Neuronal stem cell (in vitro differentiated cells): Measurements from ENCODE around the gene KDM5B.

ENCODE experiments used
- DNase-seq: peaks from one replicate; pipeline ENCODE4 v3.0.0-alpha.2; 2013; ENCODE audit warnings: low spot score
- H2AFZ ChIP-seq: one replicate; pipeline ENCODE4 v1.6.1; 2013; ENCODE audit warnings: mild to moderate bottlenecking, low read length, inconsistent platforms
- H2AK5ac ChIP-seq: 2 replicates; pipeline ENCODE4 v1.6.1; 2013; ENCODE audit warnings: low read depth, mild to moderate bottlenecking, inconsistent platforms, low read length, moderate library complexity, mixed read lengths
- H2BK120ac ChIP-seq: 2 replicates; pipeline ENCODE4 v1.6.1; 2013; ENCODE audit warnings: low read depth, mild to moderate bottlenecking, inconsistent platforms, low read length, moderate library complexity, mixed read lengths
- H2BK12ac ChIP-seq: one replicate; pipeline ENCODE4 v1.6.1; 2013; ENCODE audit warnings: low read length, inconsistent platforms
- H2BK15ac ChIP-seq: 2 replicates; pipeline ENCODE4 v1.6.1; 2013; ENCODE audit warnings: mild to moderate bottlenecking, low read length, inconsistent platforms, mixed read lengths
- H2BK5ac ChIP-seq: one replicate; pipeline ENCODE4 v1.6.1; 2013; ENCODE audit warnings: inconsistent platforms, mild to moderate bottlenecking, low read length, moderate library complexity
- H3K14ac ChIP-seq: one replicate; pipeline ENCODE4 v1.6.1; 2013; ENCODE audit warnings: low read length, inconsistent platforms
- H3K18ac ChIP-seq: 2 replicates; pipeline ENCODE4 v1.6.1; 2013; ENCODE audit warnings: low read length, inconsistent platforms
- H3K23ac ChIP-seq: 2 replicates; pipeline ENCODE4 v1.6.1; 2013; ENCODE audit warnings: low read depth, mild to moderate bottlenecking, mixed read lengths, low read length, inconsistent platforms; ENCODE audit not compliant: poor library complexity
- H3K27ac ChIP-seq: replicated peaks from 3 replicates; pipeline ENCODE4 v1.5.1; 2013; ENCODE audit warnings: low read length, inconsistent platforms
- H3K27me3 ChIP-seq, 3 experiments: 2 replicates each; pipeline ENCODE4 v1.6.1; 2013; ENCODE audit warnings: low read length in 3 of 3, mild to moderate bottlenecking in 2 of 3, inconsistent platforms in 1 of 3, low read depth in 1 of 3, mixed read lengths in 1 of 3, moderate library complexity in 1 of 3; ENCODE audit not compliant: control insufficient read depth in 3 of 3, insufficient read depth in 3 of 3
- H3K36me3 ChIP-seq, 2 donors: replicated peaks in 1 of 2; 2 replicates each; pipeline ENCODE4 v1.6.1; 2013; ENCODE audit warnings: low read length in 2 of 2; ENCODE audit not compliant: control insufficient read depth in 2 of 2, insufficient read depth in 2 of 2
- H3K4ac ChIP-seq: 2 replicates; pipeline ENCODE4 v1.6.1; 2013; ENCODE audit warnings: inconsistent platforms, mild to moderate bottlenecking, low read length, moderate library complexity
- H3K4me1 ChIP-seq, 2 donors: 1 replicate in 1 of 2; 2 replicates in 1 of 2; pipeline ENCODE4 v1.6.1; 2013; ENCODE audit warnings: low read length in 2 of 2, low read depth in 1 of 2; ENCODE audit not compliant: control insufficient read depth in 2 of 2, insufficient read depth in 1 of 2
- H3K4me2 ChIP-seq: one replicate; pipeline ENCODE4 v1.6.1; 2013; ENCODE audit warnings: mild to moderate bottlenecking, low read length, inconsistent platforms; ENCODE audit not compliant: insufficient read depth, poor library complexity, severe bottlenecking
- H3K4me3 ChIP-seq, 2 donors: 2 replicates each; pipeline ENCODE4 v1.5.1; 2013; ENCODE audit warnings: low read length in 2 of 2, mild to moderate bottlenecking in 2 of 2, inconsistent platforms in 1 of 2, moderate library complexity in 1 of 2
- H3K79me1 ChIP-seq: one replicate; pipeline ENCODE4 v1.6.1; 2013; ENCODE audit warnings: low read depth, mild to moderate bottlenecking, inconsistent platforms, low read length, moderate library complexity
- H3K9ac ChIP-seq: one replicate; pipeline ENCODE4 v1.6.1; 2013; ENCODE audit warnings: mild to moderate bottlenecking, low read depth, low read length, inconsistent platforms; ENCODE audit not compliant: poor library complexity
- H3K9me3 ChIP-seq, 2 donors: replicated peaks in 1 of 2; 2 replicates each; pipeline versions ENCODE3 to v1.6.1; 2013; ENCODE audit warnings: low read length in 2 of 2, mild to moderate bottlenecking in 2 of 2, inconsistent platforms in 1 of 2, low read depth in 1 of 2, mixed read lengths in 1 of 2, moderate library complexity in 1 of 2; ENCODE audit not compliant: control insufficient read depth in 2 of 2, insufficient read depth in 1 of 2
- H4K8ac ChIP-seq: one replicate; pipeline ENCODE4 v1.6.1; 2013; ENCODE audit warnings: low read depth, mild to moderate bottlenecking, inconsistent platforms, low read length, moderate library complexity
- H4K91ac ChIP-seq: one replicate; pipeline ENCODE4 v1.6.1; 2013; ENCODE audit warnings: low read length, low read depth, mild to moderate bottlenecking, inconsistent platforms; ENCODE audit not compliant: poor library complexity
- WGBS, 2 donors: extraction: QIAGEN DNeasy Blood & Tissue Kit; methylation state at CpG; one replicate each; pipeline ENCODE4 v1.1.7; 2013; ENCODE audit warnings: missing lambda C conversion rate in 2 of 2, mixed read lengths in 1 of 2; ENCODE audit not compliant: insufficient read length in 2 of 2, insufficient replicate concordance in 1 of 2; ENCODE audit errors: extremely low coverage in 2 of 2; 5-methylcytosine and 5-hydroxymethylcytosine counted together

The KDM5B gene

GRCh38 chr1:202702088-202702487 lies 106.1 kb downstream of the KDM5B start:
- H3K27ac ChIP-seq, result no peak overlapping the region
- H2BK15ac ChIP-seq, result no peak overlapping the region
- DNase-seq, result no peak
- no peaks in the 10 kb centered on the region for H3K36me3 ChIP-seq
- H3K14ac ChIP-seq, result peak overlapping the region; percentile 25
- H2AFZ ChIP-seq, result no peak overlapping the region
- no peak overlapping the region for H2BK12ac ChIP-seq
- no peak overlapping the region for H2AK5ac ChIP-seq
- no peak overlapping the region for H3K4ac ChIP-seq
- H2BK120ac ChIP-seq, result no peak overlapping the region
- H2BK5ac ChIP-seq, result no peak overlapping the region
- peaks cover 0 to 78% (median 0%) of the 10 kb centered on the region in 3 experiments for H3K27me3 ChIP-seq
- no peak overlapping the region for H3K9ac ChIP-seq
- H4K8ac ChIP-seq, result no peak overlapping the region
- peak overlapping the region; percentile 15 for H3K18ac ChIP-seq
- H3K4me2 ChIP-seq, result no peak overlapping the region
- no peaks in the 10 kb centered on the region for H3K4me1 ChIP-seq
- no peak overlapping the region for H3K23ac ChIP-seq
- H3K4me3 ChIP-seq, result no peak overlapping the region
- H4K91ac ChIP-seq, result no peak overlapping the region
- H3K9me3 ChIP-seq, result no peaks in the 10 kb centered on the region
- H3K79me1 ChIP-seq, result peaks cover 1% of the 10 kb centered on the region
- WGBS, 2 donors, result no CpG with 5 or more reads among the region's 5 CpGs

- H2AFZ ChIP-seq, result no peak overlapping the region
- no peak overlapping the region for H3K9ac ChIP-seq
- H3K27me3 ChIP-seq, result peaks cover 0 to 77% (median 0%) of the 10 kb centered on the region in 3 experiments
- H2BK12ac ChIP-seq, result no peak overlapping the region
- no peak overlapping the region for H4K91ac ChIP-seq
- H3K4me3 ChIP-seq, result no peak overlapping the region
- H2BK5ac ChIP-seq, result no peak overlapping the region
- H3K4me2 ChIP-seq, result no peak overlapping the region
- H4K8ac ChIP-seq, result no peak overlapping the region
- H2BK120ac ChIP-seq, result no peak overlapping the region
- no peak for DNase-seq
- H3K18ac ChIP-seq, result no peak overlapping the region
- no peak overlapping the region for H3K14ac ChIP-seq
- H3K9me3 ChIP-seq, result no peaks in the 10 kb centered on the region
- peaks cover 1% of the 10 kb centered on the region for H3K79me1 ChIP-seq
- no CpG with 5 or more reads among the region's 3 CpGs for WGBS, 2 donors
- H2BK15ac ChIP-seq, result no peak overlapping the region
- H3K27ac ChIP-seq, result no peak overlapping the region
- H3K36me3 ChIP-seq, result no peaks in the 10 kb centered on the region
- no peak overlapping the region for H3K4ac ChIP-seq
- no peak overlapping the region for H2AK5ac ChIP-seq
- no peaks in the 10 kb centered on the region for H3K4me1 ChIP-seq
- no peak overlapping the region for H3K23ac ChIP-seq
Observed at GRCh38 chr1:202701200-202701599, 107.0 kb downstream of the KDM5B start.

- no peak overlapping the region for H4K91ac ChIP-seq
- H3K23ac ChIP-seq, result no peak overlapping the region
- no peaks in the 10 kb centered on the region for H3K4me1 ChIP-seq
- peaks cover 0 to 72% (median 0%) of the 10 kb centered on the region in 3 experiments for H3K27me3 ChIP-seq
- no peak overlapping the region for H2AK5ac ChIP-seq
- H3K27ac ChIP-seq, result no peak overlapping the region
- no peak overlapping the region for H2AFZ ChIP-seq
- H2BK15ac ChIP-seq, result no peak overlapping the region
- H3K18ac ChIP-seq, result no peak overlapping the region
- WGBS, 2 donors, result no CpG with 5 or more reads among the region's 5 CpGs
- no peak overlapping the region for H3K4me3 ChIP-seq
- H3K36me3 ChIP-seq, result no peaks in the 10 kb centered on the region
- H2BK120ac ChIP-seq, result no peak overlapping the region
- no peak overlapping the region for H3K4me2 ChIP-seq
- H4K8ac ChIP-seq, result no peak overlapping the region
- no peak overlapping the region for H2BK5ac ChIP-seq
- no peak overlapping the region for H3K14ac ChIP-seq
- H3K4ac ChIP-seq, result peak overlapping the region; percentile 5
- no peak overlapping the region for H2BK12ac ChIP-seq
- H3K79me1 ChIP-seq, result peaks cover 1% of the 10 kb centered on the region
- no peaks in the 10 kb centered on the region for H3K9me3 ChIP-seq
- H3K9ac ChIP-seq, result peak overlapping the region; percentile 26
- no peak for DNase-seq
Observed at GRCh38 chr1:202700061-202700460, 108.2 kb downstream of the KDM5B start.

GRCh38 chr1:202698276-202698675 lies 109.9 kb downstream of the KDM5B start:
- Histone ChIP-seq H2BK5ac (no peak overlapping the region), H2BK12ac (no peak overlapping the region), H2AK5ac (no peak overlapping the region), H3K23ac (no peak overlapping the region), H2BK120ac (no peak overlapping the region), H3K4me3 (no peak overlapping the region), H2AFZ (no peak overlapping the region), H3K14ac (no peak overlapping the region), H3K79me1 (peaks cover 1% of the 10 kb centered on the region), H2BK15ac (no peak overlapping the region), H3K27ac (no peak overlapping the region), H3K9ac (no peak overlapping the region), H3K4me1 (no peaks in the 10 kb centered on the region), H3K9me3 (no peaks in the 10 kb centered on the region), H3K4me2 (no peak overlapping the region), H3K4ac (no peak overlapping the region), H3K18ac (no peak overlapping the region), H3K36me3 (no peaks in the 10 kb centered on the region), H4K8ac (no peak overlapping the region), H3K27me3 (peaks cover 0 to 57% (median 0%) of the 10 kb centered on the region in 3 experiments), H4K91ac (no peak overlapping the region)
- no peak for DNase-seq
- no CpG with 5 or more reads among the region's 8 CpGs for WGBS, 2 donors
